GM18951 (cell line): Measurements from ENCODE around the gene RUNDC3A.

Source experiments
- POLR2A ChIP-seq: IDR thresholded peaks from 4 replicates; pipeline ENCODE4 v1.6.1; 2011; ENCODE audit warnings: mild to moderate bottlenecking; ENCODE audit not compliant: insufficient read length, insufficient read depth; ENCODE audit errors: extremely low read depth
- in situ Hi-C: fragments of 300-500 bp; cut with MboI; formaldehyde crosslinking; loops from one replicate; pipeline ENCODE4 v1.12.0; 2022; ENCODE audit warnings: low sequenced_read_pairs, mixed read lengths, inconsistent platforms; ENCODE audit not compliant: unreplicated experiment

The RUNDC3A gene

GRCh38 chr17:44331249-44331760 lies 22.9 kb downstream of the RUNDC3A start:
- in situ Hi-C loops, result loop anchor here (25.0 kb wide), 1 partner anchor 394 kb away; the partner anchor contains the start of gene PPY
- TF ChIP-seq POLR2A, result no peak

GRCh38 chr17:44333371-44333770 lies 25.0 kb downstream of the RUNDC3A start:
- no peak for TF ChIP-seq POLR2A
- in situ Hi-C loops, result loop anchor here (25.0 kb wide), 1 partner anchor 396 kb away; the partner anchor contains the start of gene PPY

- TF ChIP-seq POLR2A, result no peak
- in situ Hi-C loops, result loop anchor here (25.0 kb wide), 1 partner anchor 397 kb away; the partner anchor contains the start of gene PPY
These were observed 25.9 kb downstream of the RUNDC3A start for GRCh38 chr17:44334315-44334714.

DNA sequence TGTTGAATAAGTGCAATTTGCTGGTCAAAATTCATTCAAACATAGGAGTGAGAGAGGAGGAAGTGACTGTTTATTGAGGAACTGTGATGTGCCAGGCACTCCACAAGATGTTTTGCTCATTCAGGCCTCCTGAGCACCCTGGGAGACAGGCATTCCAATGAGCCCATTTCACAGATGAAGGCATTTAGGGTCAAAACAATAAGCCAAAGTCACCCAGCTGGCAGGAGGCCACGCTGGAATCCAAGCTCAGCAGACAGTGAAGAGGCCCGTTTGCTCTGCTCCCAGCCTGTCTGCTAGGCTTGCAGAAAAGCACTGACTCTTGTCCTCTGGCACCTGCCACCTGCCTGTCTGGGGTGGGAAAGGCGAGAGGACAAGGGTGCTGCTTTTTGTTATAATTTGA lies 26.3 kb downstream of the RUNDC3A start:
- in situ Hi-C loops, result loop anchor here (25.0 kb wide), 1 partner anchor 397 kb away; the partner anchor contains the start of gene PPY
- no peak for TF ChIP-seq POLR2A

DNA sequence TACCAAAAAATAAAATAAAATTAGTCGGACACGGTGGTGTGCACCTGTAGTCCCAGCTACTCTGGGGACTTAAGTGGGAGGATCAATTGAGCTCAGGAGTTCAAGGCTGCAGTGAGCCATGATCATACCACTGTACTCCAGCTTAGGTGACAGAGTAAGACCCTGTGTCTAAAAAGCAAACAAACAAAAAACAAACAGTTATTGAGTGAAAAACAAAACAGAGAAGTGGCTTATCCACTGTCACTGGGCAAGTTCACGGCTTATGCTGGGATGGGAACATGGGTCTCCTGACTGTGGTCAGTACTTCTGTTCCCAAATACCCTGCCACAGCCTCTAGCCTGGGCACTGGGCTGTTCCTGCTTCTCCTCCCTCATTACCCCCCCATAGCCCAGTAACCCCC lies 27.2 kb downstream of the RUNDC3A start:
- in situ Hi-C loops, result loop anchor here (25.0 kb wide), 1 partner anchor 398 kb away; the partner anchor contains the start of gene PPY
- no peak for TF ChIP-seq POLR2A

- TF ChIP-seq POLR2A, result no peak
- in situ Hi-C loops, result loop anchor here (25.0 kb wide), 1 partner anchor 399 kb away; the partner anchor contains the start of gene PPY
These were observed 27.6 kb downstream of the RUNDC3A start for GRCh38 chr17:44335968-44336367.

DNA sequence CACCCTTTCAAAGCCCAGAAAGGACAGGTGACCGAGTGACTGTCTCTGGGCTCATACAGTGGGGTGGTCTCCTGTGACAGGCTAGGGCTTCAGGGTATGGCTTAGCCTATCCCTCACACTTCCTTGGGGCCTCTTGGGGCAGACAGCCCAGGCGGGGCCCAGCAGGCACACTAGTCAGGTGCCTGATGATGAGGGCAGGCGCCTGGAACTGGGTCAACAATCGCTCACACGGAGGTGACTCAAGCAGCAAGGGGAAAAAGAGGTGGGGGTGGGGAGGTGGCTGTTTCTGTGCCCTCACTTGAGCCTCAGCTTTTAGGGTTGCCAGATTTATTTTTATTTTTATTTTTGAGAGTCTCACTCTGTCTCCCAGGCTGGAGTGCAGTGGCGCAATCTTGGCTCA lies 30.3 kb downstream of the RUNDC3A start:
- in situ Hi-C loops, result loop anchor here (25.0 kb wide), 1 partner anchor 401 kb away; the partner anchor contains the start of gene PPY
- no peak for TF ChIP-seq POLR2A

- in situ Hi-C loops, result loop anchor here (25.0 kb wide), 1 partner anchor 403 kb away; the partner anchor contains the start of gene PPY
These were observed 32.2 kb downstream of the RUNDC3A start for GRCh38 chr17:44340553-44340952.

GRCh38 chr17:44343510-44344209 lies 35.3 kb downstream of the RUNDC3A start:
- no peak for TF ChIP-seq POLR2A

GRCh38 chr17:44344939-44345453 lies 36.6 kb downstream of the RUNDC3A start, which contains the start of gene GRN:
Gene GRN, plus strand, starts transcription at chr17:44345302. Its CDS starts 3,863 bp downstream, at chr17:44349165.
- in situ Hi-C loops, result loop anchor here (25.0 kb wide), 1 partner anchor 408 kb away; the partner anchor contains the start of gene PPY
- peak; percentile 93 for TF ChIP-seq POLR2A

More at GRCh38 chr17:44343510-44344209, 35.3 kb downstream of the RUNDC3A start:
- in situ Hi-C loops, result loop anchor here (25.0 kb wide), 1 partner anchor 406 kb away; the partner anchor contains the start of gene PPY

DNA sequence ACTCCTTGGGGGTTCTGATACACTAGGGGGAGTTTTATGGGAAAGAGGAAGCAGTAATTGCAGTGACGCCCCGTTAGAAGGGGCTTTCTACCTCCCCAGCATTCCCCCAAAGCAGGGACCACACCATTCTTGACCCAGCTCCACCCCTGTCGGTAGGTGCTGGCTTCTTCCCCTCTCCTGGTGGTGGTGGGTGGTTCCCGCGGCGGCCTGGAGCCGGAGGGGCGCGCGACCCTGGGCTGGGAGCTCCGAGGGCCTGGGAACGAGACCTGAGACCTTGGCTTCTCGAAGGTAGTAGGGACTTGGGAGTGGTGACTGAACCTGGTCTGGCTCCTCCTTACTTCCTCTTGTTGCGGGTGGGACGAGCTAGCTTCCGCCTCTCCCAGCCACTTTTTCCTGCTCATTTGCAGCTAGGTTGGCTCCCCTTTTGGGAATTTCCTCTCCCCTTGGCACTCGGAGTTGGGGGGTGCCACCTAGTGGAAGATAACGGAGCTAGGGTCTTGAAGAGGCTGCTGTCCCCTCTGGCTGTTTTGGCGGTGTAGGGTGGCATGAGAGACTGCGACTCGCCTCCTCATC lies 37.1 kb downstream of the RUNDC3A start:
- in situ Hi-C loops, result loop anchor here (25.0 kb wide), 1 partner anchor 408 kb away; the partner anchor contains the start of gene PPY
- no peak for TF ChIP-seq POLR2A

DNA sequence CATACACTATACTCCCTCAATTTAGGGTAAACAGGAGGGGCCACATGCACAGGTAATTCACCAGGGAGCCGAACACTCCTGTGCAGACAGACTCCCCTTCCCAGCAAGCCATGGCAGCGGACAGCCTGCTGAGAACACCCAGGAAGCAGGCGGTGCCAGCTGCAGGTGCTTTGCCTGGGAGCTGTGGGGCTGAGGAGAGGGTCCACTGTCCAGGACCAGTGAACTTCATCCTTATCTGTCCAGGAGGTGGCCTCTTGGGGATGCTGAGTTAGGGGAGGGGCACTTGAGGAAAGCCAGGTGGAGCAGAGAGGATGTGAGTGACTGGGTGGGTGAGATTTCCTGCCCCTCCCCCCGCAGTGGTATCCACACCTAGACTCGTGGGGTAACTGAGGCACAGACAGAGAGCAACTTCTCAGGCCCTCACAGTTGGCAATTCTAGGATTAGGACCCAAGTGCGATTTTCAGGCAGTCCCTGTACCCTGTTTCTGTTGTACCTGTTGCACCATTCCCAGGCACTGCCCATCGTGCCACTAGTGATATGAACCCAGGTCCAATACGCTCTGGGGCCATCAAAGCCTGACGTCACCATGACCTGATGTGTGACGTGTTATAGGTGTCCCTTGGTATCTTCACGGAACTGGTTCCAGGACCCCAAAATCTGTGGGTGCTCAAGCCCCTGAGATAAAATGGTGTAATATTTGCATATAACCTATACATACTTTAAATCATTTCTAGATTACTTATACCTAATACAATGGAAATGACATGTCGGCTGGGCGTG lies 37.9 kb downstream of the RUNDC3A start:
- TF ChIP-seq POLR2A, result no peak
- in situ Hi-C loops, result loop anchor here (25.0 kb wide), 1 partner anchor 409 kb away; the partner anchor contains the start of gene PPY

- in situ Hi-C loops, result loop anchor here (25.0 kb wide), 1 partner anchor 410 kb away; the partner anchor contains the start of gene PPY
These were observed 39.0 kb downstream of the RUNDC3A start for GRCh38 chr17:44347206-44348055.
